MM.1S (cell line): ENCODE data around the gene OR10C1.

ENCODE experiments used
- DNase-seq: peaks from one replicate; pipeline ENCODE4 v3.0.0-alpha.2; 2015
- H2AFZ ChIP-seq: fragments of 300-600 bp; sonication (generic); 2 replicates; pipeline ENCODE4 v1.6.0; 2016; ENCODE audit warnings: antibody characterized with exemption, low read length
- H3F3A ChIP-seq: fragments of 300-600 bp; sonication (generic); 2 replicates; pipeline ENCODE4 v1.6.1; 2016; ENCODE audit warnings: mild to moderate bottlenecking, antibody characterized with exemption, low read length, moderate library complexity, mixed read lengths; ENCODE audit not compliant: insufficient read depth
- H3K27ac ChIP-seq: fragments of 300-600 bp; sonication (generic); 2 replicates; pipeline ENCODE4 v1.5.1; 2016; ENCODE audit warnings: mild to moderate bottlenecking, low read length
- H3K27me3 ChIP-seq: fragments of 300-600 bp; sonication (generic); replicated peaks from 2 replicates; pipeline ENCODE4 v1.6.0; 2016; ENCODE audit warnings: low read length; ENCODE audit not compliant: insufficient read depth
- H3K36me3 ChIP-seq: fragments of 300-600 bp; sonication (generic); replicated peaks from 2 replicates; pipeline ENCODE4 v1.6.1; 2016; ENCODE audit warnings: mild to moderate bottlenecking, low read length, mixed read lengths; ENCODE audit not compliant: insufficient read depth
- H3K4me1 ChIP-seq: fragments of 300-600 bp; sonication (generic); 2 replicates; pipeline ENCODE4 v1.6.1; 2016; ENCODE audit warnings: low read length, mixed read lengths
- H3K4me2 ChIP-seq: fragments of 300-600 bp; sonication (generic); 2 replicates; pipeline ENCODE4 v1.6.0; 2016; ENCODE audit warnings: low read depth, low read length
- H3K4me3 ChIP-seq: fragments of 300-600 bp; sonication (generic); 2 replicates; pipeline ENCODE4 v1.5.1; 2016; ENCODE audit warnings: low read length, mixed read lengths
- H3K79me2 ChIP-seq: fragments of 300-600 bp; sonication (generic); 2 replicates; pipeline ENCODE4 v1.6.1; 2016; ENCODE audit warnings: mixed run types, low read length, mixed read lengths
- H3K9ac ChIP-seq: fragments of 300-600 bp; sonication (generic); 2 replicates; pipeline ENCODE4 v1.6.1; 2016; ENCODE audit warnings: low read length, mixed read lengths
- H3K9me2 ChIP-seq: fragments of 300-600 bp; sonication (generic); replicated peaks from 2 replicates; pipeline ENCODE4 v1.6.1; 2016; ENCODE audit warnings: mild to moderate bottlenecking, low read length, mixed read lengths; ENCODE audit not compliant: insufficient read depth
- H3K9me3 ChIP-seq: fragments of 300-600 bp; sonication (generic); replicated peaks from 2 replicates; pipeline ENCODE4 v1.6.1; 2016; ENCODE audit warnings: mild to moderate bottlenecking, low read length, mixed read lengths; ENCODE audit not compliant: insufficient read depth
- H4K20me1 ChIP-seq: fragments of 300-600 bp; sonication (generic); 2 replicates; pipeline ENCODE4 v1.6.1; 2016; ENCODE audit warnings: mild to moderate bottlenecking, low read length, moderate library complexity, mixed read lengths; ENCODE audit not compliant: insufficient read depth
- EZH2 ChIP-seq: fragments of 300-600 bp; sonication (generic); optimal IDR thresholded peaks from 2 replicates; pipeline ENCODE3; 2017; ENCODE audit warnings: low read depth, mild to moderate bottlenecking, antibody characterized with exemption, low read length, mixed read lengths
- EZH2phosphoT487 ChIP-seq: fragments of 300-600 bp; sonication (generic); IDR thresholded peaks from 2 replicates; pipeline ENCODE4 v1.6.1; 2018; ENCODE audit warnings: antibody characterized with exemption, low read length
- TF ChIP-seq, protein P1 (sequence below): fragments of 300-600 bp; sonication (generic); IDR thresholded peaks from 2 replicates; pipeline ENCODE4 v1.5.1; 2016; ENCODE audit warnings: antibody characterized with exemption, low read length, mixed read lengths

Gene OR10C1

DNA sequence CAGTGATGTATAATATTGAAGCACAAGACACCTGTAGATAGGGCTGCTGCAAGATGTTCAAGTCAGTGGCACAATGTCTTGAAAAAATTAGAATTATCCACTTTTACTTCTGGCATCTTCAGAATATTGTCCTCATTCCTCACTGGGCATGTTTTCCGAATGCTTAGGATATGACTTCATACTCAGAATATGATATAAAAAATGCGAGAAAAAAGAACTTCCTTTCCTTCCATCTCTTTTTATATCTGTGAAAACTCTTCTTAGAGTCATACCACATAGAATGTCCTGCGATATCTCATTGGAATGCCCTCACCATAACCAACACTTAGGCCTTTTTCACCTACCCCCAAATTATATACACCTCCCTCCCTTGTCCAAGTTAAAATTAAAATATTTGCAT, 44.1 kb downstream of the OR10C1 start:
- no peaks in the 10 kb centered on the region for H3K79me2 ChIP-seq
- H3K9me3 ChIP-seq: no peaks in the 10 kb centered on the region
- no peak overlapping the region for H3K9ac ChIP-seq
- H3K4me3 ChIP-seq: no peak overlapping the region
- no peaks in the 10 kb centered on the region for H3K4me1 ChIP-seq
- no peaks in the 10 kb centered on the region for H3F3A ChIP-seq
- no peaks in the 10 kb centered on the region for H3K9me2 ChIP-seq
- no peak overlapping the region for H3K4me2 ChIP-seq
- H4K20me1 ChIP-seq: no peaks in the 10 kb centered on the region
- no peaks in the 10 kb centered on the region for H3K36me3 ChIP-seq
- no peak for DNase-seq
- TF ChIP-seq, protein P1, sequence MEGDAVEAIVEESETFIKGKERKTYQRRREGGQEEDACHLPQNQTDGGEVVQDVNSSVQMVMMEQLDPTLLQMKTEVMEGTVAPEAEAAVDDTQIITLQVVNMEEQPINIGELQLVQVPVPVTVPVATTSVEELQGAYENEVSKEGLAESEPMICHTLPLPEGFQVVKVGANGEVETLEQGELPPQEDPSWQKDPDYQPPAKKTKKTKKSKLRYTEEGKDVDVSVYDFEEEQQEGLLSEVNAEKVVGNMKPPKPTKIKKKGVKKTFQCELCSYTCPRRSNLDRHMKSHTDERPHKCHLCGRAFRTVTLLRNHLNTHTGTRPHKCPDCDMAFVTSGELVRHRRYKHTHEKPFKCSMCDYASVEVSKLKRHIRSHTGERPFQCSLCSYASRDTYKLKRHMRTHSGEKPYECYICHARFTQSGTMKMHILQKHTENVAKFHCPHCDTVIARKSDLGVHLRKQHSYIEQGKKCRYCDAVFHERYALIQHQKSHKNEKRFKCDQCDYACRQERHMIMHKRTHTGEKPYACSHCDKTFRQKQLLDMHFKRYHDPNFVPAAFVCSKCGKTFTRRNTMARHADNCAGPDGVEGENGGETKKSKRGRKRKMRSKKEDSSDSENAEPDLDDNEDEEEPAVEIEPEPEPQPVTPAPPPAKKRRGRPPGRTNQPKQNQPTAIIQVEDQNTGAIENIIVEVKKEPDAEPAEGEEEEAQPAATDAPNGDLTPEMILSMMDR: no peak
- no peak for TF ChIP-seq EZH2phosphoT487
- TF ChIP-seq EZH2: no peak
- H3K27ac ChIP-seq: no peak overlapping the region
- H2AFZ ChIP-seq: no peak overlapping the region
- no peaks in the 10 kb centered on the region for H3K27me3 ChIP-seq

DNA sequence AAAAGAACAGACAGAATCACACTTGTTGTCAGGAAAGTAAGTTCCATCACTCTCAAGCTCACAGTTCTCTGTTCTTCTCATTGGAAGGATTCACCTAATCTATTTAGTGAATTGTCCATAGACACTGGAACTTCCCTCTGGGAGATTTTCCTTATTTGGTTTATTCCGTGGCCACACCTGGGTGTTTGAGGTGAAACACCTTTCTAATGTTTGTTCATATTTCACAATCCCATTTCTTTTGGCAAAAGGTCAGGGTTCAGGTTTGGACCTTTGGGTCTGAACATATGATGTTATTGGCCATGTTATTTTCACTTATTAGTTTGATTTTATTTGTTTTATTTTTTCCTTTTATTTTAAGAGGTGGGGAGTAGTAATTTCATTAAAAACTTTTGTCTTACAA, 44.6 kb downstream of the OR10C1 start:
- Histone ChIP-seq H3K79me2 (no peaks in the 10 kb centered on the region), H3K9ac (no peak overlapping the region), H3K4me3 (no peak overlapping the region), H4K20me1 (no peaks in the 10 kb centered on the region), H3F3A (no peaks in the 10 kb centered on the region), H3K4me1 (no peaks in the 10 kb centered on the region), H3K27me3 (no peaks in the 10 kb centered on the region), H3K9me2 (no peaks in the 10 kb centered on the region), H3K9me3 (no peaks in the 10 kb centered on the region), H3K36me3 (no peaks in the 10 kb centered on the region), H3K27ac (no peak overlapping the region), H3K4me2 (no peak overlapping the region), H2AFZ (no peak overlapping the region)
- TF ChIP-seq, protein P1: no peak
- TF ChIP-seq EZH2 (no peak), EZH2phosphoT487 (no peak)
- DNase-seq: no peak

DNA sequence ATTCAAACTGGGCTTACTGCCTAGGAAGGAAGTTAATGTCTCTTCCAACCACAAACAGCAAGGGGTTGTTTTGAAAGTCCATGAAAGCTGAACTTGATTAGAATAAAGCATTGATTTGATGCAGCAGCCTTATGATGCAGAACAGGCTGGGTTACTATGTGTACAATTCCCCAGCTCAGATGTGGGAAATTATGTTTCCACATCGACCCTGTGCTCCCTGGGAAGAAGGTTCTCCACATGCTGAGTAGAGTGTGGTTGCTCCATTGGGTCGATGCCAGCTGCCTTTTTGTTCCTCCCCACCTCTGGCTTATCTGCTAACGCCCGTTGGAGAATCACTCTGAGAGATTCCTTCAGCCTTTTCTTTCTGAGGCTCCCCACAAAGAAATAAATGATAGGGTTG, 47.5 kb downstream of the OR10C1 start:
- no peaks in the 10 kb centered on the region for H3K27me3 ChIP-seq
- H3K79me2 ChIP-seq: no peaks in the 10 kb centered on the region
- H4K20me1 ChIP-seq: no peaks in the 10 kb centered on the region
- no peak for DNase-seq
- H3K27ac ChIP-seq: no peak overlapping the region
- H3K9me2 ChIP-seq: no peaks in the 10 kb centered on the region
- no peaks in the 10 kb centered on the region for H3F3A ChIP-seq
- H3K4me1 ChIP-seq: no peaks in the 10 kb centered on the region
- no peak overlapping the region for H2AFZ ChIP-seq
- H3K4me2 ChIP-seq: no peak overlapping the region
- H3K4me3 ChIP-seq: no peak overlapping the region
- H3K9me3 ChIP-seq: no peaks in the 10 kb centered on the region
- H3K9ac ChIP-seq: no peak overlapping the region
- TF ChIP-seq EZH2phosphoT487 (no peak), EZH2 (no peak)
- TF ChIP-seq, protein P1: no peak
- H3K36me3 ChIP-seq: no peaks in the 10 kb centered on the region

DNA sequence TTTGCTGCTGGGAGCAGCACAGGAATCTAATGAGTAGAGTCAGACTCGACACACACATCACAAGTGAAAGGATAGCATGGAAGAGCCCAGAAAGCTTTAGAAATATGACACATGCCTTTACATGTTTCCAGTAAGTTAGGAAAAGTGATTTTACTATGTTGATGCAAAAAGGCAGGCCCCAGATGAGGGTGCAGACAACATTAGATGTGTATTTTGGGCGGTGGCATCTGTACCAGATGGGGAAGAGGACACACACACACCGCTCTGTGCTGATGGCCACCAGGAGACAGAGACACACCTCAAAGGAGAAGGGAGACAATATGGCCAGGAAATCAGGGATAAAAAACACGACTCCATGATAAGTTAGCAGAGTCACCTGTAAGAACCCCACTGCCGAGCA, 48.0 kb downstream of the OR10C1 start:
- Histone ChIP-seq H3K4me2 (no peak overlapping the region), H3K27me3 (no peaks in the 10 kb centered on the region), H3K79me2 (no peaks in the 10 kb centered on the region), H3K4me3 (no peak overlapping the region), H3K36me3 (no peaks in the 10 kb centered on the region), H2AFZ (no peak overlapping the region), H3K9me2 (no peaks in the 10 kb centered on the region), H3K9ac (no peak overlapping the region), H3K9me3 (no peaks in the 10 kb centered on the region), H3F3A (no peaks in the 10 kb centered on the region), H4K20me1 (no peaks in the 10 kb centered on the region), H3K4me1 (no peaks in the 10 kb centered on the region), H3K27ac (no peak overlapping the region)
- DNase-seq: no peak
- TF ChIP-seq EZH2phosphoT487 (no peak), EZH2 (no peak)
- TF ChIP-seq, protein P1: no peak
